Esophagus muscularis mucosa (tissue), 3 donors: ENCODE measurements around the gene RTL10.

Experiments
- CTCF ChIP-seq, 3 experiments: fragments of 200-600 bp in 2 of 3; fragments of 450-650 bp in 1 of 3; sonication (generic) in 2 of 3; IDR thresholded peaks; one replicate each; pipeline ENCODE4 v1.5.1; 2017 to 2019; ENCODE audit warnings: antibody characterized with exemption in 3 of 3, mild to moderate bottlenecking in 2 of 3, moderate library complexity in 1 of 3
- POLR2AphosphoS5 ChIP-seq, 2 donors: sonication (generic); formaldehyde crosslinking; IDR thresholded peaks; one replicate each; pipeline ENCODE4 v1.6.1; 2017; ENCODE audit warnings: antibody characterized with exemption in 2 of 2

DNA sequence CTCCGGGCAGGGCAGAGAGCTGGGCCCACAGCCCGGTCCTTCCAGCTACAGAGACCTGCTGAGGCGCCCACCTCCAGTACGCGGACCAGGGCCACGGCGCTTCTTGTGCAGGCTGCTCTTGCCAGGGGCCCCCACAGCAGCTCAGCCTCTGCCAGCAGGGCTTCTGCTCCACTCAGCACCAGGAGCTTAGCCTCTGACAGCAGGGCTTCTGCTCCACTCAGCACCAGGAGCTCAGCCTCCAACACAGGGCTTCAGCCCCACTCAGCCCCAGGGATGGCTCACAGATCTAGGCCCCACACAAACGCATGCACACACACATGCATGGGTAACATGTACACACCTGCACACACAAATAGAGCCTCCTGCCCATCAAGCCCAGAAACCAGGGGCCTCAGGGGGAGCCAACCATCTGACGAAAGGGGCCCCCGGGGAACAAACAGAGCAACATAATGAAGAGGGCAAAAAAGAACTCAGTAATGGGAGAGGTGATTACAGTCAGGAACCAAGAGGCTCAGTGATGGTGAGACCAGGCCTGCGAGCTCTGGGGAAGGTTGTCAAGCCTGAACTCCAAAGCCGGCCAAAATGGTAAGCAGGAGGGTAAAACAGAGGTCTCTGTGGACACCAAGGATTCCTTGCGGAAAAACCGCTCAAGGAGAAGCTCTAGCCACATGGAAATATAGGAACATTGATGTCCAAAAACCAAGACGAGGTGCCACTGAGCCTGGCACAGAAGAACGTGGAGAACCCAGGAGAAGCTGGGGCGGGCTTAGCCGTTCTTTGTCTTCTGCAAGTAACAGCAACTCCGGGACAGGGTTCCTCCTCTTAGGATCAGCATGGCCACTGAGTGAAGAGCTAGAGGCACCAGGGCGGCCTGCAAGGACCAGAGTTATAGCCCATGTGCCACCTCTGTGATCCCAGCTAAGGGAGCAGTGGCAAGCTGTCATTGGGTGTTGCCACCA, 46.5 kb downstream of the RTL10 start:
- TF ChIP-seq CTCF (IDR thresholded peaks at IDR 0.05) (no peak), POLR2AphosphoS5 (IDR thresholded peaks at IDR 0.05) (no peak)
